A673 (cell line): ENCODE data around the gene SLC22A15. TPM values are rescaled to one million over a fixed set of nuclear protein-coding genes. Genes with fewer than 3 reads are reported as not detected.
A peak's percentile ranks its signal among the peaks of the same experiment; 100 is the strongest.

Experiments
- BruUV-seq: library from RNA; stranded (reverse); fragments of 400-500 nt; replicated peaks from 2 replicates; lab custom pipeline; 2021; lab: Mats Ljungman, UMichigan
- CTCF ChIA-PET: fragments of 300-600 bp; sonication (Branson Sonifier 250); formaldehyde crosslinking; loops from one replicate; lab custom pipeline; 2022; ENCODE audit warnings: antibody characterized with exemption; lab: Charles Lee
- POLR2A ChIA-PET: fragments of 300-600 bp; sonication (Branson Sonifier 250); formaldehyde crosslinking; loops from one replicate; lab custom pipeline; 2022; ENCODE audit warnings: antibody characterized with exemption; ENCODE audit not compliant: low non-redundant PET; lab: Charles Lee
- DNase-seq: peaks from one replicate; pipeline ENCODE4 v3.0.0-alpha.2; 2015; ENCODE audit warnings: low spot score
- H3K27ac ChIP-seq: fragments of 200-600 bp; sonication (generic); 2 replicates; pipeline ENCODE4 v1.5.1; 2016; ENCODE audit warnings: mixed run types, low read depth, mild to moderate bottlenecking, mixed read lengths, antibody characterized with exemption, low read length; ENCODE audit not compliant: poor library complexity, severe bottlenecking
- H3K27me3 ChIP-seq: fragments of 200-600 bp; sonication (generic); replicated peaks from 2 replicates; pipeline ENCODE4 v1.6.1; 2017; ENCODE audit warnings: mixed run types, low read depth, mild to moderate bottlenecking, mixed read lengths, antibody characterized with exemption, low read length; ENCODE audit not compliant: insufficient read depth, poor library complexity
- H3K36me3 ChIP-seq: fragments of 200-600 bp; sonication (generic); 2 replicates; pipeline ENCODE4 v1.6.1; 2016; ENCODE audit warnings: mixed run types, mild to moderate bottlenecking, mixed read lengths, antibody characterized with exemption, low read length; ENCODE audit not compliant: insufficient read depth, poor library complexity, severe bottlenecking
- H3K4me1 ChIP-seq: fragments of 200-600 bp; sonication (generic); 2 replicates; pipeline ENCODE4 v1.6.1; 2017; ENCODE audit warnings: mixed run types, mild to moderate bottlenecking, mixed read lengths, antibody characterized with exemption, low read length; ENCODE audit not compliant: insufficient read depth, poor library complexity, severe bottlenecking
- H3K4me3 ChIP-seq: fragments of 200-600 bp; sonication (generic); 2 replicates; pipeline ENCODE4 v1.5.1; 2016; ENCODE audit warnings: low read depth, mixed run types, mild to moderate bottlenecking, mixed read lengths, low read length; ENCODE audit not compliant: poor library complexity, severe bottlenecking
- H3K9me3 ChIP-seq: fragments of 200-600 bp; sonication (generic); 2 replicates; pipeline ENCODE4 v1.6.1; 2016; ENCODE audit warnings: mixed run types, low read depth, mild to moderate bottlenecking, mixed read lengths, antibody characterized with exemption, low read length; ENCODE audit not compliant: poor library complexity, severe bottlenecking
- CTCF ChIP-seq: fragments of 300-800, 200-600 bp; sonication (generic); conservative IDR thresholded peaks from 2 replicates; pipeline ENCODE4 v1.5.1; 2017; ENCODE audit warnings: low read depth, mild to moderate bottlenecking, antibody characterized with exemption, low read length, moderate library complexity, mixed read lengths
- EZH2 ChIP-seq: fragments of 200-600 bp; sonication (generic); IDR thresholded peaks from 2 replicates; pipeline ENCODE4 v1.6.1; 2017; ENCODE audit warnings: borderline replicate concordance, low read depth, mild to moderate bottlenecking, mixed read lengths, antibody characterized with exemption, low read length; ENCODE audit not compliant: poor library complexity, severe bottlenecking
- intact Hi-C: fragments of 100-400 bp; cut with micrococcal nuclease; formaldehyde crosslinking; loops from one replicate; pipeline ENCODE4 v1.10.0; 2022; ENCODE audit not compliant: unreplicated experiment
- total RNA-seq: library from RNA; stranded (reverse); gene quantifications from 2 replicates; pipeline ENCODE4 v1.2.3, GENCODE V29; 2021

The SLC22A15 gene
- total RNA-seq, 1 experiment from 2014 or later: 0.39 TPM

GRCh38 chr1:116091083-116091482, 114.8 kb downstream of the SLC22A15 start:
- intact Hi-C loops: no loop called here
- TF ChIP-seq EZH2: no peak
- TF ChIP-seq CTCF: no peak
- ChIA-PET POLR2A (no interaction called here), CTCF (no interaction called here)
- H3K36me3 ChIP-seq: no peaks in the 10 kb centered on the region
- H3K27ac ChIP-seq: no peak overlapping the region
- no peak overlapping the region for H3K4me3 ChIP-seq
- no peaks in the 10 kb centered on the region for H3K27me3 ChIP-seq
- BruUV-seq: no TSS peak
- peaks cover 41% of the 10 kb centered on the region for H3K9me3 ChIP-seq
- DNase-seq: no peak
- H3K4me1 ChIP-seq: no peaks in the 10 kb centered on the region

GRCh38 chr1:116092752-116093489, 116.6 kb downstream of the SLC22A15 start:
- no peaks in the 10 kb centered on the region for H3K27me3 ChIP-seq
- ChIA-PET POLR2A (no interaction called here), CTCF (no interaction called here)
- BruUV-seq: no TSS peak
- peak overlapping the region; percentile 4 for H3K27ac ChIP-seq
- TF ChIP-seq EZH2 (no peak), CTCF (no peak)
- H3K36me3 ChIP-seq: no peaks in the 10 kb centered on the region
- intact Hi-C loops: no loop called here
- no peaks in the 10 kb centered on the region for H3K4me1 ChIP-seq
- peaks cover 45% of the 10 kb centered on the region for H3K9me3 ChIP-seq
- H3K4me3 ChIP-seq: no peak overlapping the region
- no peak for DNase-seq

GRCh38 chr1:116095027-116095426, 118.7 kb downstream of the SLC22A15 start:
- ChIA-PET POLR2A (no interaction called here), CTCF (no interaction called here)
- no peaks in the 10 kb centered on the region for H3K4me1 ChIP-seq
- H3K27ac ChIP-seq: no peak overlapping the region
- BruUV-seq: no TSS peak
- no peaks in the 10 kb centered on the region for H3K27me3 ChIP-seq
- H3K36me3 ChIP-seq: no peaks in the 10 kb centered on the region
- TF ChIP-seq CTCF: no peak
- no peak for DNase-seq
- peaks cover 35% of the 10 kb centered on the region for H3K9me3 ChIP-seq
- H3K4me3 ChIP-seq: no peak overlapping the region
- intact Hi-C loops: no loop called here
